Mesothelial cell of epicardium (in vitro differentiated cells): ENCODE results near the gene PACS2. TPM values are rescaled to one million over a fixed set of nuclear protein-coding genes. Genes with fewer than 3 reads are reported as not detected.

ENCODE experiments used
- DNase-seq, 2 experiments: peaks; one replicate each; pipeline ENCODE4 v3.0.0; 2021; ENCODE audit warnings: low spot score in 2 of 2; ENCODE audit not compliant: unreplicated experiment in 2 of 2
- H3K27ac Mint-ChIP-seq: 2 replicates; pipeline ENCODE4 v1.8.0; 2021; ENCODE audit warnings: mixed read lengths
- H3K27me3 Mint-ChIP-seq: 2 replicates; pipeline ENCODE4 v1.8.0; 2021; ENCODE audit warnings: low read depth, mixed read lengths
- H3K36me3 Mint-ChIP-seq: 2 replicates; pipeline ENCODE4 v1.8.0; 2021; ENCODE audit warnings: mixed read lengths
- H3K4me1 Mint-ChIP-seq: 2 replicates; pipeline ENCODE4 v1.8.0; 2021; ENCODE audit warnings: mixed read lengths
- H3K4me3 Mint-ChIP-seq: 2 replicates; pipeline ENCODE4 v1.8.0; 2021; ENCODE audit warnings: mild to moderate bottlenecking, moderate library complexity, mixed read lengths
- H3K9me3 Mint-ChIP-seq: 2 replicates; pipeline ENCODE4 v1.8.0; 2021; ENCODE audit warnings: mixed read lengths
- CTCF ChIP-seq: fragments of 200-600 bp; sonication (generic); IDR thresholded peaks from one replicate; pipeline ENCODE4 v1.5.0; 2021; ENCODE audit warnings: antibody characterized with exemption; ENCODE audit not compliant: unreplicated experiment
- total RNA-seq: library from RNA; stranded (reverse); gene quantifications from 3 replicates; pipeline ENCODE4 v1.2.1, GENCODE V29; 2021

PACS2 gene
- total RNA-seq, 1 donor from 2014 or later: 147 TPM

- H3K27me3 Mint-ChIP-seq: no peaks in the 10 kb centered on the region
- H3K36me3 Mint-ChIP-seq: peaks cover 3% of the 10 kb centered on the region
- H3K9me3 Mint-ChIP-seq: no peaks in the 10 kb centered on the region
- no peak overlapping the region for H3K27ac Mint-ChIP-seq
- no peak for DNase-seq
- TF ChIP-seq CTCF: no peak
- H3K4me1 Mint-ChIP-seq: peaks cover 9% of the 10 kb centered on the region
- no peak overlapping the region for H3K4me3 Mint-ChIP-seq
These were observed 34.0 kb upstream of the PACS2 start for GRCh38 chr14:105280525-105280924.

- H3K27ac Mint-ChIP-seq: peak overlapping the region; percentile 65
- peaks cover 6% of the 10 kb centered on the region for H3K36me3 Mint-ChIP-seq
- DNase-seq: no peak
- peaks cover 7% of the 10 kb centered on the region for H3K4me1 Mint-ChIP-seq
- no peak overlapping the region for H3K4me3 Mint-ChIP-seq
- no peaks in the 10 kb centered on the region for H3K27me3 Mint-ChIP-seq
- TF ChIP-seq CTCF: peak; percentile 34
- H3K9me3 Mint-ChIP-seq: no peaks in the 10 kb centered on the region
These were observed 33.0 kb upstream of the PACS2 start for GRCh38 chr14:105281371-105282097.

- Mint-ChIP-seq H3K27ac (peak overlapping the region; percentile 65), H3K4me1 (peaks cover 7% of the 10 kb centered on the region), H3K27me3 (no peaks in the 10 kb centered on the region), H3K9me3 (no peaks in the 10 kb centered on the region), H3K36me3 (peaks cover 6% of the 10 kb centered on the region), H3K4me3 (no peak overlapping the region)
- peak; percentile 14 for TF ChIP-seq CTCF
- DNase-seq: no peak
These were observed 32.3 kb upstream of the PACS2 start for GRCh38 chr14:105282098-105282725.

GRCh38 chr14:105283028-105283427 is 31.5 kb upstream of the PACS2 start:
- Mint-ChIP-seq H3K9me3 (no peaks in the 10 kb centered on the region), H3K4me1 (peaks cover 4% of the 10 kb centered on the region), H3K27me3 (no peaks in the 10 kb centered on the region), H3K36me3 (peaks cover 6% of the 10 kb centered on the region), H3K27ac (no peak overlapping the region), H3K4me3 (no peak overlapping the region)
- TF ChIP-seq CTCF: no peak
- DNase-seq: no peak

- Mint-ChIP-seq H3K36me3 (peaks cover 6% of the 10 kb centered on the region), H3K4me1 (peaks cover 4% of the 10 kb centered on the region), H3K27me3 (no peaks in the 10 kb centered on the region), H3K4me3 (no peak overlapping the region), H3K9me3 (no peaks in the 10 kb centered on the region), H3K27ac (no peak overlapping the region)
- DNase-seq: no peak
- TF ChIP-seq CTCF: no peak
These were observed 30.6 kb upstream of the PACS2 start for GRCh38 chr14:105283899-105284298.
